K562 (cell line): ENCODE data around the gene NCOA6. TPM values are rescaled to one million over a fixed set of nuclear protein-coding genes. Genes with fewer than 3 reads are reported as not detected.

Experiments
- ATAC-seq: fragments of 200-7000 bp; cut with Tn5 transposase; 3 replicates; pipeline ENCODE4 v1.9.1; 2020; ENCODE audit warnings: moderate library complexity
- BruUV-seq: library from RNA; stranded (reverse); fragments of 400-500 nt; replicated peaks from 2 replicates; lab custom pipeline; 2021; lab: Mats Ljungman, UMichigan
- CTCF ChIA-PET: fragments of 300-600 bp; formaldehyde crosslinking; extraction: SDS; loops from one replicate; lab custom pipeline; 2021; ENCODE audit warnings: low intra/inter-chr PET ratio; lab: Yijun Ruan, JAX
- POLR2A ChIA-PET: fragments of 300-600, 350-650 bp; sonication (Branson Sonifier 250); formaldehyde crosslinking; extraction: SDS; loops from one replicate; lab custom pipeline; 2021; ENCODE audit warnings: antibody characterized with exemption, inconsistent platforms; lab: Yijun Ruan, JAX
- DNase-seq, 4 experiments: peaks; one replicate each; pipeline versions ENCODE4 v3.0.0 to v3.0.0-alpha.2; 2011 to 2018; ENCODE audit warnings: low spot score in 3 of 4, mixed read lengths in 3 of 4; ENCODE audit errors: extremely low read depth in 1 of 4
- FAIRE-seq: peaks from 2 replicates; lab custom pipeline; 2011; peaks lifted over from hg19 to GRCh38; lab: Jason Lieb, UNC
- H2AFZ ChIP-seq: 2 replicates; pipeline ENCODE4 v1.6.0; 2011; ENCODE audit warnings: low read depth, low read length, control low read depth, inconsistent platforms
- H3K27ac ChIP-seq: fragments of 200-600 bp; 3 replicates; pipeline ENCODE4 v1.8.0; 2011; ENCODE audit warnings: low read depth, mild to moderate bottlenecking, control low read depth, inconsistent platforms, low read length, moderate library complexity, mixed read lengths; ENCODE audit errors: extremely low read depth
- H3K27me3 ChIP-seq, 2 experiments: fragments of 300-600 bp in 1 of 2; 2 replicates in 1 of 2; 3 replicates in 1 of 2; pipeline versions ENCODE4 v1.6.0 to v1.8.0; 2011; ENCODE audit warnings: inconsistent platforms in 2 of 2, low read length in 2 of 2, mild to moderate bottlenecking in 1 of 2, mixed read lengths in 1 of 2, moderate library complexity in 1 of 2; ENCODE audit not compliant: control insufficient read depth in 2 of 2, insufficient read depth in 2 of 2
- H3K36me3 ChIP-seq: fragments of 300-600 bp; 3 replicates; pipeline ENCODE4 v1.8.0; 2011; ENCODE audit warnings: mild to moderate bottlenecking, low read length, inconsistent platforms; ENCODE audit not compliant: control insufficient read depth, insufficient read depth
- H3K4me1 ChIP-seq, 2 experiments: fragments of 200-600 bp in 1 of 2; replicated peaks in 1 of 2; 2 replicates in 1 of 2; 3 replicates in 1 of 2; pipeline versions ENCODE4 v1.5.1 to v1.8.0; 2011; ENCODE audit warnings: inconsistent platforms in 2 of 2, low read length in 2 of 2, mild to moderate bottlenecking in 1 of 2, mixed read lengths in 1 of 2, moderate library complexity in 1 of 2; ENCODE audit not compliant: control insufficient read depth in 2 of 2, insufficient read depth in 2 of 2
- H3K4me2 ChIP-seq: 2 replicates; pipeline ENCODE4 v1.6.1; 2011; ENCODE audit warnings: low read length, control low read depth, inconsistent platforms, mixed read lengths; ENCODE audit not compliant: insufficient read depth
- H3K4me3 ChIP-seq: fragments of 200-600 bp; sonication (generic), shearing (Covaris generic); 2 replicates; pipeline ENCODE4 v1.5.1; 2016; ENCODE audit warnings: control low read depth, inconsistent platforms
- H3K79me2 ChIP-seq: fragments of 200-600 bp; 3 replicates; pipeline ENCODE4 v1.8.0; 2011; ENCODE audit warnings: low read length, inconsistent platforms; ENCODE audit not compliant: control insufficient read depth, insufficient read depth
- H3K9ac ChIP-seq, 2 experiments: 2 replicates each; pipeline versions ENCODE4 v1.6.0 to v1.6.1; 2011; ENCODE audit warnings: low read depth in 2 of 2, low read length in 2 of 2, control low read depth in 1 of 2, inconsistent platforms in 1 of 2, mild to moderate bottlenecking in 1 of 2, mixed read lengths in 1 of 2; ENCODE audit not compliant: insufficient read depth in 1 of 2
- H3K9me1 ChIP-seq: one replicate; pipeline ENCODE4 v1.6.0; 2011; ENCODE audit warnings: inconsistent platforms, mild to moderate bottlenecking, low read length, moderate library complexity; ENCODE audit not compliant: control insufficient read depth, insufficient read depth
- H3K9me3 ChIP-seq: replicated peaks from 2 replicates; pipeline ENCODE4 v1.5.1; 2011; ENCODE audit warnings: low read depth, low read length, inconsistent platforms; ENCODE audit not compliant: control insufficient read depth, insufficient read depth
- H4K20me1 ChIP-seq: replicated peaks from 2 replicates; pipeline ENCODE4 v1.6.1; 2011; ENCODE audit warnings: low read length, inconsistent platforms, mixed read lengths; ENCODE audit not compliant: control insufficient read depth, insufficient read depth
- ATF3 ChIP-seq, 2 experiments: fragments of 450-650 bp in 1 of 2; sonication (generic) in 1 of 2; formaldehyde crosslinking in 1 of 2; IDR thresholded peaks in 1 of 2; conservative IDR thresholded peaks in 1 of 2; 2 replicates each; pipeline versions ENCODE4 v1.6.1 to v1.8.1; 2016 to 2023; ENCODE audit warnings: mild to moderate bottlenecking in 2 of 2, moderate library complexity in 2 of 2, inconsistent platforms in 1 of 2, missing genetic modification reagents in 1 of 2
- MITF ChIP-seq: IDR thresholded peaks from 2 replicates; pipeline ENCODE4 v1.6.1; 2014; ENCODE audit warnings: antibody characterized with exemption
- WGBS: fragments of 100-300 bp; shearing (Covaris generic); methylation state at CpG from one replicate; pipeline ENCODE4 v1.1.6; 2016; ENCODE audit warnings: low coverage, mixed read lengths; ENCODE audit not compliant: insufficient coverage; ENCODE audit errors: missing lambda C conversion rate; 5-methylcytosine and 5-hydroxymethylcytosine counted together
- in situ Hi-C: fragments of 300-500 bp; cut with MboI; formaldehyde crosslinking; loops from 4 replicates; pipeline ENCODE4 v1.15.0; 2018; ENCODE audit warnings: inconsistent platforms, mixed read lengths
- intact Hi-C: fragments of 100-400 bp; cut with micrococcal nuclease; formaldehyde crosslinking; loops from 2 replicates; pipeline ENCODE4 v1.14.2; 2022
- polyA plus RNA-seq, 8 experiments: library from polyadenylated mRNA; depleted of rRNA in 4 of 8; stranded (reverse) in 5 of 8; unstranded in 3 of 8; fragments of >200 nt; fragmentation: Nextera tagmentation in 2 of 8; fragmentation: Illumina TruSeq in 1 of 8; extraction: Ambion mirVana in 2 of 8; extraction: Trizol in 1 of 8; gene quantifications; 2 replicates each; pipeline versions ENCODE4 v1.2.1 to v1.2.3, GENCODE V29; 2011 to 2014; ENCODE audit warnings: inconsistent platforms in 1 of 8, missing spikeins in 1 of 8
- total RNA-seq, 7 experiments: library from RNA; depleted of rRNA in 6 of 7; stranded (reverse); fragments of >200 nt in 6 of 7; fragmentation: Illumina TruSeq in 2 of 7; extraction: Trizol in 2 of 7; gene quantifications; 2 replicates each; pipeline versions ENCODE4 v1.2.1 to v1.2.3, GENCODE V29; 2011 to 2021; ENCODE audit warnings: low replicate concordance in 1 of 7

Gene NCOA6
- total and polyA plus RNA-seq, 9 of the 15 experiments (the other 6 are each of a cell fraction or from before 2014, with no cell fraction given) = 6.1 to 25.0 (median 9.5) TPM

GRCh38 chr20:34701405-34702085 lies 123.9 kb downstream of the NCOA6 start:
- ChIA-PET CTCF (no interaction called here), POLR2A (interaction anchor here (0.7 to 1.5 kb wide), 4 partner anchors 13 to 157 kb away, joined by 3 to 5 read pairs (median 4); no protein-coding TSS in a partner anchor)
- TF ChIP-seq ATF3 (IDR thresholded peaks at IDR 0.05) = peak; percentile 48; the same call in 1 of the 2 replicates
- no peak for TF ChIP-seq ATF3 (CRISPR knock-in tag; conservative IDR thresholded peaks at IDR 0.05)
- TF ChIP-seq MITF = no peak
- in situ Hi-C loops = loop anchor here (10.0 kb wide), 2 partner anchors 167 to 387 kb away; no protein-coding TSS in a partner anchor
- no peak for ATAC-seq
- Histone ChIP-seq H3K4me2 (no peak overlapping the region), H3K27me3 (no peaks in the 10 kb centered on the region), H3K9me1 (no peaks in the 10 kb centered on the region), H3K4me1 (peaks cover 16 to 19% of the 10 kb centered on the region in 2 experiments), H3K36me3 (no peaks in the 10 kb centered on the region), H3K9me3 (no peaks in the 10 kb centered on the region), H4K20me1 (no peaks in the 10 kb centered on the region), H3K4me3 (no peak overlapping the region), H3K79me2 (no peaks in the 10 kb centered on the region), H3K27ac (no peak overlapping the region), H3K9ac (no peak overlapping the region), H2AFZ (no peak overlapping the region)
- intact Hi-C loops = no loop called here
- no peak for FAIRE-seq
- no TSS peak for BruUV-seq
- no peak for DNase-seq
- 48% methylated on average over 6 of the region's 6 CpGs for WGBS
